KMS-11 (cell line): Measurements from ENCODE around the gene POU2AF3.
"Not testable (repeated sequence)": the region's sequence is repeated elsewhere in the genome, so short reads cannot be mapped to it uniquely, and the experiment has no call there.

Source experiments
- H2AFZ ChIP-seq: fragments of 200-600 bp; sonication (generic); 2 replicates; pipeline ENCODE4 v1.6.1; 2016; ENCODE audit warnings: antibody characterized with exemption, mixed run types, low read depth
- H3K27ac ChIP-seq: fragments of 200-600 bp; sonication (generic); 2 replicates; pipeline ENCODE4 v1.6.1; 2016; ENCODE audit warnings: mild to moderate bottlenecking, mixed run types
- H3K27me3 ChIP-seq: fragments of 200-600 bp; sonication (generic); 2 replicates; pipeline ENCODE4 v1.6.1; 2017; ENCODE audit warnings: mild to moderate bottlenecking, low read depth, mixed run types, moderate library complexity; ENCODE audit not compliant: insufficient read depth
- H3K36me3 ChIP-seq: fragments of 200-600 bp; sonication (generic); 2 replicates; pipeline ENCODE4 v1.6.1; 2017; ENCODE audit warnings: mild to moderate bottlenecking, mixed run types; ENCODE audit not compliant: insufficient read depth
- H3K4me1 ChIP-seq: fragments of 200-600 bp; sonication (generic); 2 replicates; pipeline ENCODE4 v1.6.1; 2016; ENCODE audit warnings: mild to moderate bottlenecking, low read depth, mixed run types; ENCODE audit not compliant: poor library complexity, severe bottlenecking
- H3K4me2 ChIP-seq: fragments of 200-600 bp; sonication (generic); 2 replicates; pipeline ENCODE4 v1.7.0; 2016; ENCODE audit warnings: mild to moderate bottlenecking, mixed run types
- H3K4me3 ChIP-seq: fragments of 200-600 bp; sonication (generic); IDR thresholded peaks from 2 replicates; pipeline ENCODE4 v1.6.1; 2017; ENCODE audit warnings: low read depth, low read length, mixed read lengths; ENCODE audit not compliant: insufficient read depth
- H3K79me2 ChIP-seq: fragments of 200-600 bp; sonication (generic); 2 replicates; pipeline ENCODE4 v1.6.1; 2016; ENCODE audit warnings: low read depth, mixed run types; ENCODE audit not compliant: insufficient read depth
- H3K9ac ChIP-seq: fragments of 200-600 bp; sonication (generic); 2 replicates; pipeline ENCODE4 v1.6.1; 2016; ENCODE audit warnings: mild to moderate bottlenecking, mixed run types
- H4K20me1 ChIP-seq: fragments of 200-600 bp; sonication (generic); 2 replicates; pipeline ENCODE4 v1.6.1; 2016; ENCODE audit warnings: mild to moderate bottlenecking, mixed run types; ENCODE audit not compliant: insufficient read depth
- CTCF ChIP-seq: fragments of 200-600 bp; sonication (generic); conservative IDR thresholded peaks from 2 replicates; pipeline ENCODE4 v1.6.1; 2017; ENCODE audit warnings: low read depth, mild to moderate bottlenecking, antibody characterized with exemption, low read length, moderate library complexity, mixed read lengths

POU2AF3 gene

GRCh38 chr11:111285189-111286091, 12.9 kb upstream of the POU2AF3 start:
- no peak overlapping the region for H3K9ac ChIP-seq

GRCh38 chr11:111291764-111292163, 6.6 kb upstream of the POU2AF3 start:
- Histone ChIP-seq H3K4me1 (no peaks in the 10 kb centered on the region), H4K20me1 (no peaks in the 10 kb centered on the region), H3K36me3 (no peaks in the 10 kb centered on the region), H3K27ac (no peak overlapping the region), H3K4me3 (no peak overlapping the region), H3K79me2 (no peaks in the 10 kb centered on the region), H3K4me2 (no peak overlapping the region), H3K9ac (no peak overlapping the region), H3K27me3 (no peaks in the 10 kb centered on the region), H2AFZ (no peak overlapping the region)
- TF ChIP-seq CTCF, result no peak

More at GRCh38 chr11:111285189-111286091, 12.9 kb upstream of the POU2AF3 start:
- no peaks in the 10 kb centered on the region for H3K79me2 ChIP-seq
- no peak overlapping the region for H3K27ac ChIP-seq
- H3K4me3 ChIP-seq, result no peak overlapping the region
- H3K4me1 ChIP-seq, result peaks cover 6% of the 10 kb centered on the region
- no peak overlapping the region for H3K4me2 ChIP-seq
- no peaks in the 10 kb centered on the region for H3K27me3 ChIP-seq
- no peak for TF ChIP-seq CTCF
- H3K36me3 ChIP-seq, result no peaks in the 10 kb centered on the region
- no peak overlapping the region for H2AFZ ChIP-seq
- no peaks in the 10 kb centered on the region for H4K20me1 ChIP-seq

- not testable (repeated sequence) for H3K36me3 ChIP-seq
Observed at GRCh38 chr11:111292408-111292807, 5.9 kb upstream of the POU2AF3 start.

GRCh38 chr11:111296196-111296595, 2.1 kb upstream of the POU2AF3 start:
- no peaks in the 10 kb centered on the region for H4K20me1 ChIP-seq
- H3K4me3 ChIP-seq, result no peak overlapping the region
- H2AFZ ChIP-seq, result no peak overlapping the region
- H3K4me1 ChIP-seq, result no peaks in the 10 kb centered on the region
- no peak overlapping the region for H3K27ac ChIP-seq
- no peaks in the 10 kb centered on the region for H3K27me3 ChIP-seq
- no peaks in the 10 kb centered on the region for H3K79me2 ChIP-seq
- H3K9ac ChIP-seq, result no peak overlapping the region
- no peak for TF ChIP-seq CTCF
- no peak overlapping the region for H3K4me2 ChIP-seq
- H3K36me3 ChIP-seq, result no peaks in the 10 kb centered on the region

More at GRCh38 chr11:111292408-111292807, 5.9 kb upstream of the POU2AF3 start:
- H3K4me2 ChIP-seq, H3K9ac ChIP-seq, H3K4me3 ChIP-seq, H3K4me1 ChIP-seq, H3K79me2 ChIP-seq, H3K27ac ChIP-seq, H3K27me3 ChIP-seq, H2AFZ ChIP-seq, H4K20me1 ChIP-seq: not testable (repeated sequence)

GRCh38 chr11:111297696-111298095, 650 bp upstream of the POU2AF3 start:
- Histone ChIP-seq H3K4me2 (no peak overlapping the region), H3K27me3 (no peaks in the 10 kb centered on the region), H3K27ac (no peak overlapping the region), H3K4me1 (no peaks in the 10 kb centered on the region), H2AFZ (no peak overlapping the region), H3K4me3 (no peak overlapping the region), H3K9ac (no peak overlapping the region), H3K36me3 (no peaks in the 10 kb centered on the region), H3K79me2 (no peaks in the 10 kb centered on the region), H4K20me1 (no peaks in the 10 kb centered on the region)
- TF ChIP-seq CTCF, result no peak
